ENCODE data around the gene PRR20G.

DNA sequence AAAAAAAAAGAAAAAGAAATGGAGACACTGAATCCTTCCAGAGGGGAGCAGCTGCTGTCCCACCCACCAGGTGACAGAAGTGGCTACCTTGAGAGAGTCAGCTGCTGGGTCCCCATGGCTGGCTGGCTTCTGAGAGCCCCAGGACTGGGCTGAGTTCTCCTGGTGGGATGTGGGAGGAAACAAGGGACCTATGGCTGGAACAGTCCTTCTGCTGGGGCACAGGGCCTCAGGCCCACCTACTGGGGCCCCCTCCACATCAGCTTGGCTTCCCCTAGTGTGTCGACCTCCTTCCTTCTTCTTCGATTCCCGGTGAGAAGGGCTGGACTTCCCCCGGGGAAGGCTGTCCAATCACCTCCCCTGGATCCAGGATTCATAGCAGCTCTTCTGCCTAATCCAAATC lies 32.3 kb downstream of the PRR20G start:
- TF ChIP-seq, protein P1, sequence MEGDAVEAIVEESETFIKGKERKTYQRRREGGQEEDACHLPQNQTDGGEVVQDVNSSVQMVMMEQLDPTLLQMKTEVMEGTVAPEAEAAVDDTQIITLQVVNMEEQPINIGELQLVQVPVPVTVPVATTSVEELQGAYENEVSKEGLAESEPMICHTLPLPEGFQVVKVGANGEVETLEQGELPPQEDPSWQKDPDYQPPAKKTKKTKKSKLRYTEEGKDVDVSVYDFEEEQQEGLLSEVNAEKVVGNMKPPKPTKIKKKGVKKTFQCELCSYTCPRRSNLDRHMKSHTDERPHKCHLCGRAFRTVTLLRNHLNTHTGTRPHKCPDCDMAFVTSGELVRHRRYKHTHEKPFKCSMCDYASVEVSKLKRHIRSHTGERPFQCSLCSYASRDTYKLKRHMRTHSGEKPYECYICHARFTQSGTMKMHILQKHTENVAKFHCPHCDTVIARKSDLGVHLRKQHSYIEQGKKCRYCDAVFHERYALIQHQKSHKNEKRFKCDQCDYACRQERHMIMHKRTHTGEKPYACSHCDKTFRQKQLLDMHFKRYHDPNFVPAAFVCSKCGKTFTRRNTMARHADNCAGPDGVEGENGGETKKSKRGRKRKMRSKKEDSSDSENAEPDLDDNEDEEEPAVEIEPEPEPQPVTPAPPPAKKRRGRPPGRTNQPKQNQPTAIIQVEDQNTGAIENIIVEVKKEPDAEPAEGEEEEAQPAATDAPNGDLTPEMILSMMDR (conservative IDR thresholded peaks at IDR 0.05 in 1 of 2, IDR thresholded peaks at IDR 0.05 in 1 of 2; ENCODE audit: low read depth in 1 of 2, low read length in 2 of 2) = no peak
- no peak for TF ChIP-seq EZH2 (IDR thresholded peaks at IDR 0.05; ENCODE audit: low read length, missing control alignments)

Measured in fibroblast of lung (primary cell).